Liver (tissue), 9 donors: Measurements from ENCODE around the gene POFUT1. TPM values are rescaled to one million over a fixed set of nuclear protein-coding genes. Genes with fewer than 3 reads are reported as not detected.

ENCODE experiments used
- DNase-seq: peaks from one replicate; pipeline ENCODE4 v3.0.0-alpha.2; 2017; ENCODE audit warnings: low spot score
- H3K27ac ChIP-seq, 2 donors: one replicate each; pipeline ENCODE4 v1.7.0; 2013; ENCODE audit warnings: inconsistent platforms in 2 of 2, low read length in 2 of 2, control low read depth in 1 of 2, low read depth in 1 of 2, mild to moderate bottlenecking in 1 of 2
- H3K27me3 ChIP-seq, 4 donors: one replicate each; pipeline versions ENCODE4 v1.6.1 to v1.7.0; 2013; ENCODE audit warnings: low read length in 3 of 4, inconsistent platforms in 1 of 4, mild to moderate bottlenecking in 1 of 4, moderate library complexity in 1 of 4; ENCODE audit not compliant: control insufficient read depth in 4 of 4, insufficient read depth in 4 of 4
- H3K36me3 ChIP-seq, 4 donors: one replicate each; pipeline versions ENCODE4 v1.6.1 to v1.7.0; 2013; ENCODE audit warnings: low read length in 3 of 4, mild to moderate bottlenecking in 3 of 4, low read depth in 1 of 4, moderate library complexity in 1 of 4; ENCODE audit not compliant: control insufficient read depth in 4 of 4, insufficient read depth in 3 of 4
- H3K4me1 ChIP-seq, 4 donors: one replicate each; pipeline versions ENCODE4 v1.6.1 to v1.7.0; 2013; ENCODE audit warnings: low read length in 3 of 4, mild to moderate bottlenecking in 3 of 4, moderate library complexity in 1 of 4; ENCODE audit not compliant: control insufficient read depth in 4 of 4, insufficient read depth in 4 of 4
- H3K4me3 ChIP-seq, 3 donors: one replicate each; pipeline versions ENCODE4 v1.6.1 to v1.7.0; 2013; ENCODE audit warnings: low read length in 3 of 3, control low read depth in 1 of 3, low read depth in 1 of 3, mild to moderate bottlenecking in 1 of 3
- H3K9ac ChIP-seq, 2 donors: one replicate each; pipeline ENCODE4 v1.7.0; 2013; ENCODE audit warnings: low read length in 2 of 2, mild to moderate bottlenecking in 2 of 2, moderate library complexity in 2 of 2, control low read depth in 1 of 2, low read depth in 1 of 2
- H3K9me3 ChIP-seq, 4 donors: one replicate each; pipeline versions ENCODE4 v1.6.1 to v1.7.0; 2013; ENCODE audit warnings: low read length in 3 of 4; ENCODE audit not compliant: control insufficient read depth in 4 of 4
- CTCF ChIP-seq: fragments of 150-350 bp; IDR thresholded peaks from 2 replicates; pipeline ENCODE4 v1.5.1; 2017; ENCODE audit warnings: improper control_type of control experiment, low read depth, low read length; ENCODE audit not compliant: missing input control
- FOXA1 ChIP-seq: IDR thresholded peaks from 2 replicates; pipeline ENCODE4 v1.6.1; 2016; ENCODE audit warnings: antibody characterized with exemption
- GABPA ChIP-seq, 2 donors: IDR thresholded peaks in 1 of 2; conservative IDR thresholded peaks in 1 of 2; 2 replicates each; pipeline ENCODE4 v1.6.1; 2016; ENCODE audit warnings: antibody characterized with exemption in 2 of 2, mild to moderate bottlenecking in 1 of 2, moderate library complexity in 1 of 2
- HNF4A ChIP-seq, 2 donors: conservative IDR thresholded peaks; 2 replicates each; pipeline ENCODE4 v1.6.1; 2016; ENCODE audit warnings: antibody characterized with exemption in 2 of 2, mild to moderate bottlenecking in 2 of 2
- JUND ChIP-seq, 2 donors: IDR thresholded peaks; 2 replicates each; pipeline ENCODE4 v1.6.1; 2016; ENCODE audit warnings: antibody characterized with exemption in 2 of 2
- RAD21 ChIP-seq, 2 donors: IDR thresholded peaks; 2 replicates each; pipeline ENCODE4 v1.6.1; 2016; ENCODE audit warnings: antibody characterized with exemption in 2 of 2, mild to moderate bottlenecking in 2 of 2
- RXRA ChIP-seq, 2 donors: IDR thresholded peaks; 2 replicates each; pipeline ENCODE4 v1.6.1; 2017 to 2018; ENCODE audit warnings: antibody characterized with exemption in 2 of 2, mild to moderate bottlenecking in 1 of 2
- TAF1 ChIP-seq: conservative IDR thresholded peaks from 2 replicates; pipeline ENCODE4 v1.6.1; 2016; ENCODE audit warnings: antibody characterized with exemption, mild to moderate bottlenecking
- YY1 ChIP-seq: IDR thresholded peaks from 2 replicates; pipeline ENCODE4 v1.6.1; 2016; ENCODE audit warnings: antibody characterized with exemption, mild to moderate bottlenecking
- WGBS: extraction: QIAGEN DNeasy Blood & Tissue Kit; methylation state at CpG from one replicate; pipeline ENCODE4 v1.1.7; 2013; 5-methylcytosine and 5-hydroxymethylcytosine counted together
- polyA plus RNA-seq, 2 donors: library from polyadenylated mRNA; stranded (reverse) in 1 of 2; unstranded in 1 of 2; fragments of 200-250 nt in 1 of 2; fragments of >200 nt in 1 of 2; fragmentation: Nextera tagmentation in 1 of 2; extraction: Ambion mirVana in 1 of 2; gene quantifications; one replicate each; pipeline versions ENCODE4 v1.2.1 to v1.2.3, GENCODE V29; 2013 to 2015
- total RNA-seq, 2 donors: library from RNA; depleted of rRNA; stranded (reverse); fragments of >200 nt; gene quantifications; one replicate each; pipeline ENCODE4 v1.2.3, GENCODE V29; 2014
- TF ChIP-seq, protein P1 (sequence below): IDR thresholded peaks from 2 replicates; pipeline ENCODE4 v1.6.1; 2016; ENCODE audit warnings: antibody characterized with exemption, mild to moderate bottlenecking
- TF ChIP-seq, protein P2 (sequence below): IDR thresholded peaks from 2 replicates; pipeline ENCODE4 v1.6.1; 2016; ENCODE audit warnings: antibody characterized with exemption
- donor health status: healthy.
- donor health status: healthy.
- donor health status: healthy.
- donor health status: healthy.
- donor health status: healthy.

POFUT1 gene
- total and polyA plus RNA-seq, 4 donors = 14.6 to 43.3 (median 24.8) TPM

GRCh38 chr20:32282461-32282860, 74.8 kb downstream of the POFUT1 start:
- H3K4me1 ChIP-seq = peaks cover 6 to 34% (median 32%) of the 10 kb centered on the region in 4 donors
- no peaks in the 10 kb centered on the region for H3K9me3 ChIP-seq
- peak overlapping the region; percentile 59 to 67 for H3K27ac ChIP-seq
- no peaks in the 10 kb centered on the region for H3K27me3 ChIP-seq
- no peak for DNase-seq
- H3K36me3 ChIP-seq = no peaks in the 10 kb centered on the region
- H3K9ac ChIP-seq = peak overlapping the region in 1 of 2 donors; percentile 20
- WGBS = 30% methylated on average over 4 of the region's 4 CpGs
- TF ChIP-seq YY1 (no peak), TAF1 (no peak), FOXA1 (no peak), JUND (IDR thresholded peaks at IDR 0.05) (no peak), RAD21 (IDR thresholded peaks at IDR 0.05) (peak; percentile 24 to 55), RXRA (IDR thresholded peaks at IDR 0.05) (peak in 1 of 2 donors; percentile 22), HNF4A (conservative IDR thresholded peaks at IDR 0.05) (peak; percentile 31)
- TF ChIP-seq, protein P1, sequence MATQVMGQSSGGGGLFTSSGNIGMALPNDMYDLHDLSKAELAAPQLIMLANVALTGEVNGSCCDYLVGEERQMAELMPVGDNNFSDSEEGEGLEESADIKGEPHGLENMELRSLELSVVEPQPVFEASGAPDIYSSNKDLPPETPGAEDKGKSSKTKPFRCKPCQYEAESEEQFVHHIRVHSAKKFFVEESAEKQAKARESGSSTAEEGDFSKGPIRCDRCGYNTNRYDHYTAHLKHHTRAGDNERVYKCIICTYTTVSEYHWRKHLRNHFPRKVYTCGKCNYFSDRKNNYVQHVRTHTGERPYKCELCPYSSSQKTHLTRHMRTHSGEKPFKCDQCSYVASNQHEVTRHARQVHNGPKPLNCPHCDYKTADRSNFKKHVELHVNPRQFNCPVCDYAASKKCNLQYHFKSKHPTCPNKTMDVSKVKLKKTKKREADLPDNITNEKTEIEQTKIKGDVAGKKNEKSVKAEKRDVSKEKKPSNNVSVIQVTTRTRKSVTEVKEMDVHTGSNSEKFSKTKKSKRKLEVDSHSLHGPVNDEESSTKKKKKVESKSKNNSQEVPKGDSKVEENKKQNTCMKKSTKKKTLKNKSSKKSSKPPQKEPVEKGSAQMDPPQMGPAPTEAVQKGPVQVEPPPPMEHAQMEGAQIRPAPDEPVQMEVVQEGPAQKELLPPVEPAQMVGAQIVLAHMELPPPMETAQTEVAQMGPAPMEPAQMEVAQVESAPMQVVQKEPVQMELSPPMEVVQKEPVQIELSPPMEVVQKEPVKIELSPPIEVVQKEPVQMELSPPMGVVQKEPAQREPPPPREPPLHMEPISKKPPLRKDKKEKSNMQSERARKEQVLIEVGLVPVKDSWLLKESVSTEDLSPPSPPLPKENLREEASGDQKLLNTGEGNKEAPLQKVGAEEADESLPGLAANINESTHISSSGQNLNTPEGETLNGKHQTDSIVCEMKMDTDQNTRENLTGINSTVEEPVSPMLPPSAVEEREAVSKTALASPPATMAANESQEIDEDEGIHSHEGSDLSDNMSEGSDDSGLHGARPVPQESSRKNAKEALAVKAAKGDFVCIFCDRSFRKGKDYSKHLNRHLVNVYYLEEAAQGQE = no peak
- H3K4me3 ChIP-seq = no peak overlapping the region

GRCh38 chr20:32285082-32285620, 77.5 kb downstream of the POFUT1 start:
- Histone ChIP-seq H3K27me3 (no peaks in the 10 kb centered on the region), H3K9ac (no peak overlapping the region), H3K36me3 (no peaks in the 10 kb centered on the region), H3K4me1 (peaks cover 7 to 42% (median 31%) of the 10 kb centered on the region in 4 donors), H3K4me3 (no peak overlapping the region), H3K27ac (no peak overlapping the region), H3K9me3 (no peaks in the 10 kb centered on the region)
- DNase-seq = no peak
- no peak for TF ChIP-seq GABPA (IDR thresholded peaks at IDR 0.05 in 1 of 2, conservative IDR thresholded peaks at IDR 0.05 in 1 of 2)
- no peak for TF ChIP-seq YY1
- no peak for TF ChIP-seq CTCF
- TF ChIP-seq, protein P2, sequence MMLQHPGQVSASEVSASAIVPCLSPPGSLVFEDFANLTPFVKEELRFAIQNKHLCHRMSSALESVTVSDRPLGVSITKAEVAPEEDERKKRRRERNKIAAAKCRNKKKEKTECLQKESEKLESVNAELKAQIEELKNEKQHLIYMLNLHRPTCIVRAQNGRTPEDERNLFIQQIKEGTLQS = no peak
- 60% methylated on average over 3 of the region's 3 CpGs for WGBS
